HepG2 (cell line): ENCODE data around the gene PACS1. TPM values are rescaled to one million over a fixed set of nuclear protein-coding genes. Genes with fewer than 3 reads are reported as not detected.

Source experiments
- ARID2 ChIP-seq: sonication (generic); formaldehyde crosslinking; IDR thresholded peaks from 2 replicates; pipeline ENCODE4 v1.8.1; 2022; ENCODE audit warnings: mild to moderate bottlenecking, missing genetic modification reagents, borderline replicate concordance
- ATF7 ChIP-seq, 2 experiments: fragments of 450-650 bp in 1 of 2; sonication (generic) in 1 of 2; formaldehyde crosslinking in 1 of 2; IDR thresholded peaks; 2 replicates each; pipeline versions ENCODE4 v1.4.0 to v1.6.1; 2016 to 2020; ENCODE audit warnings: antibody characterized with exemption in 1 of 2, mild to moderate bottlenecking in 1 of 2, missing genetic modification reagents in 1 of 2
- BHLHE40 ChIP-seq: IDR thresholded peaks from 2 replicates; pipeline ENCODE4 v1.6.1; 2011; ENCODE audit warnings: low read length, improper control_type of control experiment
- FLYWCH1 ChIP-seq: sonication (generic); formaldehyde crosslinking; IDR thresholded peaks from 2 replicates; pipeline ENCODE4 v1.8.1; 2023; ENCODE audit warnings: mild to moderate bottlenecking, missing genetic modification reagents
- HIVEP1 ChIP-seq: sonication (generic); formaldehyde crosslinking; IDR thresholded peaks from 2 replicates; pipeline ENCODE4 v1.4.0; 2020; ENCODE audit warnings: mild to moderate bottlenecking, missing genetic modification reagents
- MBNL3 ChIP-seq: fragments of 250-450 bp; sonication (Bioruptor Pico); conservative IDR thresholded peaks from 2 replicates; pipeline ENCODE4 v1.8.0; 2022; ENCODE audit warnings: mild to moderate bottlenecking, inconsistent platforms
- MYNN ChIP-seq: sonication (generic); formaldehyde crosslinking; IDR thresholded peaks from 2 replicates; pipeline ENCODE4 v1.4.0; 2020; ENCODE audit warnings: mild to moderate bottlenecking, low read depth, missing genetic modification reagents
- NFATC3 ChIP-seq: sonication (generic); formaldehyde crosslinking; IDR thresholded peaks from 2 replicates; pipeline ENCODE4 v1.5.1; 2020; ENCODE audit warnings: mild to moderate bottlenecking, missing genetic modification reagents
- NR3C1 ChIP-seq: sonication (generic); formaldehyde crosslinking; IDR thresholded peaks from 2 replicates; pipeline ENCODE4 v1.4.0; 2020; ENCODE audit warnings: missing genetic modification reagents
- SIX4 ChIP-seq: sonication (generic); formaldehyde crosslinking; IDR thresholded peaks from 2 replicates; pipeline ENCODE4 v1.4.0; 2020; ENCODE audit warnings: missing genetic modification reagents
- SRSF4 ChIP-seq: fragments of 200-400 bp; formaldehyde crosslinking; IDR thresholded peaks from one replicate; pipeline ENCODE4 v1.6.1; 2018; ENCODE audit warnings: mild to moderate bottlenecking, low read depth, low read length, moderate library complexity; ENCODE audit not compliant: poor library complexity, severe bottlenecking
- U2AF2 ChIP-seq: fragments of 200-400 bp; formaldehyde crosslinking; IDR thresholded peaks from 2 replicates; pipeline ENCODE4 v1.6.1; 2017; ENCODE audit warnings: low read depth, mild to moderate bottlenecking, low read length
- ZMYM3 ChIP-seq: sonication (generic); formaldehyde crosslinking; IDR thresholded peaks from 2 replicates; pipeline ENCODE4 v1.5.1; 2020; ENCODE audit warnings: mild to moderate bottlenecking, missing genetic modification reagents
- ZNF30 ChIP-seq: sonication (generic); formaldehyde crosslinking; IDR thresholded peaks from 2 replicates; pipeline ENCODE4 v1.5.0; 2020; ENCODE audit warnings: mild to moderate bottlenecking, missing genetic modification reagents
- ZNF33A ChIP-seq: sonication (generic); formaldehyde crosslinking; IDR thresholded peaks from 2 replicates; pipeline ENCODE4 v1.5.1; 2020; ENCODE audit warnings: missing genetic modification reagents, mild to moderate bottlenecking, moderate library complexity, borderline replicate concordance
- ZNF350 ChIP-seq: sonication (generic); formaldehyde crosslinking; IDR thresholded peaks from 2 replicates; pipeline ENCODE4 v1.4.0; 2020; ENCODE audit warnings: mild to moderate bottlenecking, low read depth, missing genetic modification reagents, borderline replicate concordance
- ZNF383 ChIP-seq: sonication (generic); formaldehyde crosslinking; IDR thresholded peaks from 2 replicates; pipeline ENCODE4 v1.4.0; 2020; ENCODE audit warnings: missing genetic modification reagents, mild to moderate bottlenecking, borderline replicate concordance
- ZNF496 ChIP-seq: sonication (generic); formaldehyde crosslinking; IDR thresholded peaks from 2 replicates; pipeline ENCODE4 v1.8.1; 2023; ENCODE audit warnings: mild to moderate bottlenecking, moderate library complexity, missing genetic modification reagents; ENCODE audit not compliant: insufficient replicate concordance
- ZNF589 ChIP-seq: sonication (generic); formaldehyde crosslinking; conservative IDR thresholded peaks from 2 replicates; pipeline ENCODE4 v1.8.0; 2022; ENCODE audit warnings: mild to moderate bottlenecking, moderate library complexity, missing genetic modification reagents
- ZNF615 ChIP-seq: sonication (generic); formaldehyde crosslinking; IDR thresholded peaks from 2 replicates; pipeline ENCODE4 v1.5.0; 2020; ENCODE audit warnings: mild to moderate bottlenecking, missing genetic modification reagents, borderline replicate concordance
- ZNF772 ChIP-seq: sonication (generic); formaldehyde crosslinking; IDR thresholded peaks from 2 replicates; pipeline ENCODE4 v1.5.0; 2020; ENCODE audit warnings: mild to moderate bottlenecking, missing genetic modification reagents
- polyA plus RNA-seq, 8 experiments: library from polyadenylated mRNA; depleted of rRNA in 3 of 8; stranded (reverse) in 7 of 8; unstranded in 1 of 8; fragments of >200 nt; fragmentation: Illumina TruSeq in 4 of 8; extraction: Trizol in 4 of 8; gene quantifications; 2 replicates each; pipeline versions ENCODE4 v1.2.1 to v1.2.3, GENCODE V29; 2011 to 2016; ENCODE audit warnings: low read depth in 4 of 8, missing spikeins in 1 of 8, mixed read lengths in 1 of 8; ENCODE audit not compliant: insufficient read depth in 1 of 8
- total RNA-seq, 5 experiments: library from RNA; depleted of rRNA; stranded (reverse); fragments of >200 nt; fragmentation: Illumina TruSeq; extraction: Trizol; gene quantifications; 2 replicates each; pipeline ENCODE4 v1.2.3, GENCODE V29; 2016; ENCODE audit warnings: low read depth in 1 of 5
- TF ChIP-seq, protein P1 (sequence below): sonication (generic); formaldehyde crosslinking; IDR thresholded peaks from 2 replicates; pipeline ENCODE4 v1.4.0; 2020; ENCODE audit warnings: missing genetic modification reagents
- TF ChIP-seq, protein P2 (sequence below): sonication (generic); formaldehyde crosslinking; IDR thresholded peaks from 2 replicates; pipeline ENCODE4 v1.9.0; 2021; ENCODE audit warnings: missing genetic modification reagents, mild to moderate bottlenecking, borderline replicate concordance
- TF ChIP-seq, protein P3 (sequence below): sonication (generic); formaldehyde crosslinking; IDR thresholded peaks from 2 replicates; pipeline ENCODE4 v1.8.1; 2023; ENCODE audit warnings: missing genetic modification reagents, mild to moderate bottlenecking, borderline replicate concordance
- TF ChIP-seq, protein P4 (sequence below): sonication (generic); formaldehyde crosslinking; IDR thresholded peaks from 2 replicates; pipeline ENCODE4 v1.8.0; 2022; ENCODE audit warnings: missing genetic modification reagents, mild to moderate bottlenecking, borderline replicate concordance

The PACS1 gene
- total and polyA plus RNA-seq, 2 of the 13 experiments (the other 11 are each of a cell fraction or from before 2014, with no cell fraction given) = 7.6 to 8.6 TPM

DNA sequence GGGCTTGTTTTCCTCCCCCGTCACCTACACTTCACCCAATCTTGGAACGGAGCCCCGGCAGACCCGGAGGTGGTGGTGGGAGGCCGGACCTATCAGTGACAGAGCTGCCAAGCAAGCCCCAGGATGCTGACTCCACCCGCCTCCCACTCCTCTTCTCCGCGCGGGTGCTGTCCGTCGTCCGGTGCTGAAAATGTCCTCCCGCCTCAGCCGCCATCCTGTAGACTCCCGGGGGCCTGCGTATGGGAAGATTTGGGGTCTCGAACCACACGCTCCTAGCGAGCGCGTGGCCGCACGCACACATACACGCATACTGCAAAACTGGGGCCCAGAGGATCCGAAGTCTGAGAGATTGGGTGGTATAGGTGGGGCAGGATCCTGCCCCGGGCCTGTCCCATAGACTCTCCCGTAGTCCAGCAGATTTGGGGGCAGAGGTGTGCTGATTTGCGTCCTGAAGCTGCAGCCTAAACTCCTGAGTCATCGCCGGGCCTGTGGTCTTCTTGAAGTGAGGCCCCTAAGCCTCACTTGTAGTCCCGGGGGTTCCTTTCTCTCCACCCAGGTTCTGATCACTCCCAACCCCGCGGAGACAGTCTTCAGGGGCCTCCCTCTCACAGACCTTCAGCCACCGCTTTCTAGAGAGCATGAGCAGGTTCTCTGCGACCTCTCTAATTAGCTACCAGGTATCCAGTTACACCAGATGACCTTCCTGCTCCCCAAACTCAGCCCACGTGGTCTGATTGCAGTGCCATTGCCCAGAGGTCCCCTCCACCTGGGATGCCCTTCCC is 219.7 kb downstream of the PACS1 start (continued):
- TF ChIP-seq ZNF350 (no peak; the same call in 1 of the 2 replicates), ZNF30 (no peak; the same call in 1 of the 2 replicates), ZNF589 (CRISPR knock-in tag) (peak; percentile 92), ZNF615 (0 out of 2 replicates have a peak, but pooled peaks have one; percentile 72), ATF7 (IDR thresholded peaks at IDR 0.05) (no peak), ATF7 (CRISPR knock-in tag; IDR thresholded peaks at IDR 0.05) (no peak), SRSF4 (no peak), MBNL3 (CRISPR knock-in tag) (no peak), FLYWCH1 (CRISPR knock-in tag) (no peak), HIVEP1 (CRISPR knock-in tag) (0 out of 2 replicates have a peak, but pooled peaks have one; percentile 49), MYNN (no peak), U2AF2 (no peak), ZNF496 (no peak), ARID2 (peak; percentile 98; the same call in 1 of the 2 replicates), SIX4 (peak; percentile 54; the same call in 1 of the 2 replicates), ZNF33A (CRISPR knock-in tag) (no peak), ZMYM3 (CRISPR knock-in tag) (no peak; the same call in 1 of the 2 replicates), BHLHE40 (no peak), ZNF383 (no peak), NFATC3 (CRISPR knock-in tag) (0 out of 2 replicates have a peak, but pooled peaks have one; percentile 58), NR3C1 (no peak), ZNF772 (CRISPR knock-in tag) (peak; percentile 88)
- TF ChIP-seq, protein P1, sequence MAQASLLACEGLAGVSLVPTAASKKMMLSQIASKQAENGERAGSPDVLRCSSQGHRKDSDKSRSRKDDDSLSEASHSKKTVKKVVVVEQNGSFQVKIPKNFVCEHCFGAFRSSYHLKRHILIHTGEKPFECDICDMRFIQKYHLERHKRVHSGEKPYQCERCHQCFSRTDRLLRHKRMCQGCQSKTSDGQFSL = peak; percentile 12; the same call in 1 of the 2 replicates
- TF ChIP-seq, protein P2, sequence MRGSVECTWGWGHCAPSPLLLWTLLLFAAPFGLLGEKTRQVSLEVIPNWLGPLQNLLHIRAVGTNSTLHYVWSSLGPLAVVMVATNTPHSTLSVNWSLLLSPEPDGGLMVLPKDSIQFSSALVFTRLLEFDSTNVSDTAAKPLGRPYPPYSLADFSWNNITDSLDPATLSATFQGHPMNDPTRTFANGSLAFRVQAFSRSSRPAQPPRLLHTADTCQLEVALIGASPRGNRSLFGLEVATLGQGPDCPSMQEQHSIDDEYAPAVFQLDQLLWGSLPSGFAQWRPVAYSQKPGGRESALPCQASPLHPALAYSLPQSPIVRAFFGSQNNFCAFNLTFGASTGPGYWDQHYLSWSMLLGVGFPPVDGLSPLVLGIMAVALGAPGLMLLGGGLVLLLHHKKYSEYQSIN (CRISPR knock-in tag) = no peak
- TF ChIP-seq, protein P3, sequence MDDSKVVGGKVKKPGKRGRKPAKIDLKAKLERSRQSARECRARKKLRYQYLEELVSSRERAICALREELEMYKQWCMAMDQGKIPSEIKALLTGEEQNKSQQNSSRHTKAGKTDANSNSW (CRISPR knock-in tag) = peak; percentile 61; the same call in 1 of the 2 replicates
- TF ChIP-seq, protein P4, sequence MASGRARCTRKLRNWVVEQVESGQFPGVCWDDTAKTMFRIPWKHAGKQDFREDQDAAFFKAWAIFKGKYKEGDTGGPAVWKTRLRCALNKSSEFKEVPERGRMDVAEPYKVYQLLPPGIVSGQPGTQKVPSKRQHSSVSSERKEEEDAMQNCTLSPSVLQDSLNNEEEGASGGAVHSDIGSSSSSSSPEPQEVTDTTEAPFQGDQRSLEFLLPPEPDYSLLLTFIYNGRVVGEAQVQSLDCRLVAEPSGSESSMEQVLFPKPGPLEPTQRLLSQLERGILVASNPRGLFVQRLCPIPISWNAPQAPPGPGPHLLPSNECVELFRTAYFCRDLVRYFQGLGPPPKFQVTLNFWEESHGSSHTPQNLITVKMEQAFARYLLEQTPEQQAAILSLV (CRISPR knock-in tag) = 0 out of 2 replicates have a peak, but pooled peaks have one; percentile 36
